ENCODE data around the gene GLIPR1L2.
A peak's percentile ranks its signal among the peaks of the same experiment; 100 is the strongest.
"Not testable (repeated sequence)": the region's sequence is repeated elsewhere in the genome, so short reads cannot be mapped to it uniquely, and the experiment has no call there.

The GLIPR1L2 gene

GRCh38 chr12:75438059-75438754, 47.3 kb downstream of the GLIPR1L2 start:
- no peak for DNase-seq

GRCh38 chr12:75439048-75439447, 48.2 kb downstream of the GLIPR1L2 start:
- DNase-seq, result no peak

GRCh38 chr12:75439930-75440329, 49.0 kb downstream of the GLIPR1L2 start:
- DNase-seq, result no peak

- not testable (repeated sequence) for DNase-seq
Observed at GRCh38 chr12:75441687-75442449, 51.0 kb downstream of the GLIPR1L2 start.

- not testable (repeated sequence) for DNase-seq
Observed at GRCh38 chr12:75442454-75442853, 51.6 kb downstream of the GLIPR1L2 start.

- no peak for DNase-seq
Observed at GRCh38 chr12:75443709-75444108, 52.8 kb downstream of the GLIPR1L2 start.

GRCh38 chr12:75444429-75445136, 53.7 kb downstream of the GLIPR1L2 start:
- no peak for DNase-seq

- DNase-seq, result not testable (repeated sequence)
Observed at GRCh38 chr12:75445137-75445507, 54.2 kb downstream of the GLIPR1L2 start.

- no peak for DNase-seq
Observed at GRCh38 chr12:75446857-75447256, 56.0 kb downstream of the GLIPR1L2 start.

GRCh38 chr12:75447691-75448393, 57.0 kb downstream of the GLIPR1L2 start:
- DNase-seq, result no peak

- no peak for DNase-seq
Observed at GRCh38 chr12:75452675-75453330, 61.9 kb downstream of the GLIPR1L2 start.

GRCh38 chr12:75455839-75456238, 65.0 kb downstream of the GLIPR1L2 start:
- no peak for DNase-seq

- DNase-seq, result peak in 2 of 6 experiments; percentile 16 to 27
Observed at GRCh38 chr12:75457191-75457590, 66.3 kb downstream of the GLIPR1L2 start.

GRCh38 chr12:75457866-75458265, 67.0 kb downstream of the GLIPR1L2 start:
- DNase-seq, result not testable (repeated sequence)

GRCh38 chr12:75459755-75460154, 68.9 kb downstream of the GLIPR1L2 start:
- no peak for DNase-seq

GRCh38 chr12:75460204-75460603, 69.3 kb downstream of the GLIPR1L2 start:
- no peak for DNase-seq

- no peak for DNase-seq
Observed at GRCh38 chr12:75471902-75472890, 81.3 kb downstream of the GLIPR1L2 start.

GRCh38 chr12:75474116-75474515, 83.2 kb downstream of the GLIPR1L2 start:
- no peak for DNase-seq

GRCh38 chr12:75476071-75476470, 85.2 kb downstream of the GLIPR1L2 start:
- no peak for DNase-seq

- DNase-seq, result no peak
Observed at GRCh38 chr12:75477137-75477536, 86.2 kb downstream of the GLIPR1L2 start.
